Umbilical cord (tissue), 2 donors: Measurements from ENCODE around the gene MYO9B. TPM values are rescaled to one million over a fixed set of nuclear protein-coding genes. Genes with fewer than 3 reads are reported as not detected.

Experiments
- DNase-seq: peaks from one replicate; pipeline ENCODE4 v3.0.0-alpha.2; 2015; ENCODE audit warnings: low spot score
- total RNA-seq: library from RNA; depleted of rRNA; stranded (reverse); fragments of >200 nt; gene quantifications from one replicate; pipeline ENCODE4 v1.2.3, GENCODE V29; 2014; ENCODE audit warnings: low replicate concordance; ENCODE audit not compliant: insufficient read depth

Gene MYO9B
- total RNA-seq, 1 donor from 2014 or later, result 80.7 TPM

GRCh38 chr19:17061691-17062090, 13.9 kb upstream of the MYO9B start:
- DNase-seq, result no peak

- DNase-seq, result no peak
Observed at GRCh38 chr19:17063428-17063827, 12.1 kb upstream of the MYO9B start.

GRCh38 chr19:17069193-17069592, 6.4 kb upstream of the MYO9B start:
- no peak for DNase-seq

GRCh38 chr19:17070421-17070820, 5.2 kb upstream of the MYO9B start:
- no peak for DNase-seq

GRCh38 chr19:17070912-17071311, 4.7 kb upstream of the MYO9B start:
- no peak for DNase-seq

- no peak for DNase-seq
Observed at GRCh38 chr19:17073869-17074633, 1.5 kb upstream of the MYO9B start.

- no peak for DNase-seq
Observed at GRCh38 chr19:17074634-17075034, 943 bp upstream of the MYO9B start.

- peak; percentile 55 for DNase-seq
Observed at GRCh38 chr19:17075864-17076542, 426 bp downstream of the MYO9B start.

- DNase-seq, result no peak
Observed at GRCh38 chr19:17076543-17076991, 990 bp downstream of the MYO9B start.

GRCh38 chr19:17077447-17078028, 2.0 kb downstream of the MYO9B start:
- DNase-seq, result no peak

GRCh38 chr19:17078036-17078919, 2.7 kb downstream of the MYO9B start:
- no peak for DNase-seq

GRCh38 chr19:17078920-17079709, 3.5 kb downstream of the MYO9B start:
- DNase-seq, result no peak

- peak; percentile 93 for DNase-seq
Observed at GRCh38 chr19:17079710-17080439, 4.3 kb downstream of the MYO9B start.

GRCh38 chr19:17080440-17080801, 4.8 kb downstream of the MYO9B start:
- no peak for DNase-seq

- no peak for DNase-seq
Observed at GRCh38 chr19:17081672-17082630, 6.4 kb downstream of the MYO9B start.

GRCh38 chr19:17086120-17086519, 10.5 kb downstream of the MYO9B start:
- DNase-seq, result no peak

GRCh38 chr19:17086834-17087233, 11.3 kb downstream of the MYO9B start:
- no peak for DNase-seq

GRCh38 chr19:17088552-17088951, 13.0 kb downstream of the MYO9B start:
- no peak for DNase-seq

- no peak for DNase-seq
Observed at GRCh38 chr19:17090583-17090982, 15.0 kb downstream of the MYO9B start.
